ENCODE results near the gene HNRNPF. TPM values are rescaled to one million over a fixed set of nuclear protein-coding genes. Genes with fewer than 3 reads are reported as not detected.
"Not testable (repeated sequence)": the region's sequence is repeated elsewhere in the genome, so short reads cannot be mapped to it uniquely, and the experiment has no call there.

Gene HNRNPF
- total RNA-seq, 1 donor from 2014 or later, result 167 TPM

GRCh38 chr10:43350686-43351085 lies 58.3 kb downstream of the HNRNPF start:
- no peak for DNase-seq (ENCODE audit: low read depth in 2 of 2)

- DNase-seq (ENCODE audit: low read depth in 2 of 2), result no peak
Observed at GRCh38 chr10:43350156-43350555, 58.8 kb downstream of the HNRNPF start.

GRCh38 chr10:43348511-43349312 lies 60.3 kb downstream of the HNRNPF start:
- peak; percentile 52 to 71 for DNase-seq (ENCODE audit: low read depth in 2 of 2)

- DNase-seq (ENCODE audit: low read depth in 2 of 2), result no peak
Observed at GRCh38 chr10:43347997-43348396, 61.0 kb downstream of the HNRNPF start.

- DNase-seq (ENCODE audit: low read depth in 2 of 2), result no peak
Observed at GRCh38 chr10:43344051-43344450, 64.9 kb downstream of the HNRNPF start.

- no peak for DNase-seq (ENCODE audit: low read depth in 2 of 2)
Observed at GRCh38 chr10:43343126-43343525, 65.9 kb downstream of the HNRNPF start.

- DNase-seq (ENCODE audit: low read depth in 2 of 2), result no peak
Observed at GRCh38 chr10:43342279-43343125, 66.5 kb downstream of the HNRNPF start.

GRCh38 chr10:43341450-43341849 lies 67.5 kb downstream of the HNRNPF start:
- no peak for DNase-seq (ENCODE audit: low read depth in 2 of 2)

- DNase-seq (ENCODE audit: low read depth in 2 of 2), result peak in 1 of 2 donors; percentile 54
Observed at GRCh38 chr10:43340619-43341018, 68.4 kb downstream of the HNRNPF start.

- DNase-seq (ENCODE audit: low read depth in 2 of 2), result no peak
Observed at GRCh38 chr10:43340101-43340500, 68.9 kb downstream of the HNRNPF start.

- no peak for DNase-seq (ENCODE audit: low read depth in 2 of 2)
Observed at GRCh38 chr10:43339136-43339535, 69.8 kb downstream of the HNRNPF start.

GRCh38 chr10:43338117-43338516 lies 70.9 kb downstream of the HNRNPF start:
- no peak for DNase-seq (ENCODE audit: low read depth in 2 of 2)

- not testable (repeated sequence) for DNase-seq (ENCODE audit: low read depth in 2 of 2)
Observed at GRCh38 chr10:43337536-43337935, 71.5 kb downstream of the HNRNPF start.

GRCh38 chr10:43336641-43337318 lies 72.2 kb downstream of the HNRNPF start:
- no peak for DNase-seq (ENCODE audit: low read depth in 2 of 2)

- DNase-seq (ENCODE audit: low read depth in 2 of 2), result no peak
Observed at GRCh38 chr10:43336061-43336460, 72.9 kb downstream of the HNRNPF start.

Other genes with a start within 250 kb of the HNRNPF start
- gene RASGEF1A, start 142.1 kb downstream of the HNRNPF start, total RNA-seq, result 0.13 and 0.26 TPM in 2 replicates
- not detected in 2 replicates for gene FXYD4, start 37.5 kb downstream of the HNRNPF start, total RNA-seq
- gene ZNF487, start 27.9 kb upstream of the HNRNPF start, total RNA-seq, result 1.9 TPM in 2 replicates
- 0.13 and 0.25 TPM in 2 replicates for gene ZNF239, start 165.4 kb upstream of the HNRNPF start, total RNA-seq
- 0.51 and 0.76 TPM in 2 replicates for gene ZNF485, start 197.3 kb upstream of the HNRNPF start, total RNA-seq
- 16.3 and 23.4 TPM in 2 replicates for gene ZNF32, start 239.7 kb upstream of the HNRNPF start, total RNA-seq

Measured in dermis microvascular lymphatic vessel endothelial cell (primary cell).